H9 (cell line): Measurements from ENCODE around the gene SRPK3. TPM values are rescaled to one million over a fixed set of nuclear protein-coding genes. Genes with fewer than 3 reads are reported as not detected.

Source experiments
- DNase-seq: peaks from one replicate; pipeline ENCODE4 v3.0.0-alpha.2; 2017
- H2AFZ ChIP-seq: one replicate; pipeline ENCODE4 v1.6.1; 2013; ENCODE audit warnings: mild to moderate bottlenecking, low read length, control low read depth, moderate library complexity
- H2AK5ac ChIP-seq: 2 replicates; pipeline ENCODE4 v1.6.1; 2013; ENCODE audit warnings: low read length, control low read depth, mixed read lengths; ENCODE audit not compliant: insufficient read length
- H2BK120ac ChIP-seq: one replicate; pipeline ENCODE4 v1.6.1; 2013; ENCODE audit warnings: low read depth, mild to moderate bottlenecking, low read length, control low read depth, inconsistent platforms; ENCODE audit not compliant: poor library complexity, severe bottlenecking
- H2BK12ac ChIP-seq: 2 replicates; pipeline ENCODE4 v1.6.1; 2013; ENCODE audit warnings: low read length, control low read depth, mixed read lengths, low read depth; ENCODE audit not compliant: insufficient read length
- H2BK15ac ChIP-seq: 2 replicates; pipeline ENCODE4 v1.6.1; 2013; ENCODE audit warnings: low read depth, low read length, control low read depth
- H2BK20ac ChIP-seq: one replicate; pipeline ENCODE4 v1.6.1; 2013; ENCODE audit warnings: low read depth, mild to moderate bottlenecking, low read length, control low read depth, inconsistent platforms; ENCODE audit not compliant: poor library complexity, severe bottlenecking
- H2BK5ac ChIP-seq: 2 replicates; pipeline ENCODE4 v1.6.1; 2013; ENCODE audit warnings: low read length, control low read depth, mixed read lengths; ENCODE audit not compliant: insufficient read length
- H3K14ac ChIP-seq: 2 replicates; pipeline ENCODE4 v1.6.1; 2013; ENCODE audit warnings: low read length, control low read depth; ENCODE audit not compliant: insufficient read depth
- H3K18ac ChIP-seq: 2 replicates; pipeline ENCODE4 v1.6.1; 2013; ENCODE audit warnings: low read depth, mild to moderate bottlenecking, mixed read lengths, low read length, control low read depth; ENCODE audit not compliant: insufficient read length
- H3K23ac ChIP-seq: 2 replicates; pipeline ENCODE4 v1.6.1; 2013; ENCODE audit warnings: low read length, control low read depth, mixed read lengths, low read depth; ENCODE audit not compliant: insufficient read length
- H3K23me2 ChIP-seq: 2 replicates; pipeline ENCODE4 v1.6.1; 2013; ENCODE audit warnings: low read depth, mild to moderate bottlenecking, mixed read lengths, low read length, control low read depth; ENCODE audit not compliant: insufficient read length, poor library complexity, severe bottlenecking
- H3K27ac ChIP-seq: 2 replicates; pipeline ENCODE4 v1.5.1; 2013; ENCODE audit warnings: low read length, control low read depth, mixed read lengths, low read depth; ENCODE audit not compliant: insufficient read length
- H3K27me3 ChIP-seq: 2 replicates; pipeline ENCODE4 v1.6.1; 2013; ENCODE audit warnings: low read length, control low read depth, inconsistent platforms; ENCODE audit not compliant: insufficient read depth
- H3K4ac ChIP-seq: 2 replicates; pipeline ENCODE4 v1.6.1; 2013; ENCODE audit warnings: low read depth, mild to moderate bottlenecking, control low read depth, inconsistent platforms, low read length, moderate library complexity
- H3K4me1 ChIP-seq: 2 replicates; pipeline ENCODE4 v1.6.1; 2013; ENCODE audit warnings: low read length, control low read depth, inconsistent platforms; ENCODE audit not compliant: insufficient read depth
- H3K4me2 ChIP-seq: 2 replicates; pipeline ENCODE4 v1.6.1; 2013; ENCODE audit warnings: low read length, control low read depth, mixed read lengths; ENCODE audit not compliant: insufficient read length, insufficient read depth
- H3K56ac ChIP-seq: 2 replicates; pipeline ENCODE4 v1.6.1; 2013; ENCODE audit warnings: low read depth, mild to moderate bottlenecking, mixed read lengths, low read length, control low read depth; ENCODE audit not compliant: insufficient read length
- H3K79me1 ChIP-seq: 2 replicates; pipeline ENCODE4 v1.6.1; 2013; ENCODE audit warnings: low read depth, mild to moderate bottlenecking, moderate library complexity, low read length, control low read depth, inconsistent platforms; ENCODE audit not compliant: insufficient read depth, poor library complexity, severe bottlenecking
- H3K79me2 ChIP-seq: 2 replicates; pipeline ENCODE4 v1.6.1; 2013; ENCODE audit warnings: low read length, control low read depth, inconsistent platforms; ENCODE audit not compliant: insufficient read depth
- H3K9ac ChIP-seq: 2 replicates; pipeline ENCODE4 v1.6.1; 2013; ENCODE audit warnings: low read length, control low read depth, mixed read lengths; ENCODE audit not compliant: insufficient read length; ENCODE audit errors: extremely low read depth
- H3K9me3 ChIP-seq: one replicate; pipeline ENCODE4 v1.6.1; 2013; ENCODE audit warnings: low read depth, low read length, inconsistent platforms; ENCODE audit not compliant: control insufficient read depth
- H3T11ph ChIP-seq: one replicate; pipeline ENCODE4 v1.6.1; 2013; ENCODE audit warnings: mild to moderate bottlenecking, low read length, control low read depth, inconsistent platforms
- H4K20me1 ChIP-seq: one replicate; pipeline ENCODE4 v1.6.1; 2013; ENCODE audit not compliant: control insufficient read depth, insufficient read length, insufficient read depth
- H4K5ac ChIP-seq: 2 replicates; pipeline ENCODE4 v1.6.1; 2013; ENCODE audit warnings: low read depth, mild to moderate bottlenecking, mixed read lengths, low read length, control low read depth; ENCODE audit not compliant: insufficient read length
- H4K8ac ChIP-seq: replicated peaks from 2 replicates; pipeline ENCODE4 v1.6.1; 2013; ENCODE audit warnings: low read length, control low read depth, mixed read lengths, low read depth; ENCODE audit not compliant: insufficient read length
- H4K91ac ChIP-seq: 2 replicates; pipeline ENCODE4 v1.6.1; 2013; ENCODE audit warnings: low read depth, mild to moderate bottlenecking, moderate library complexity, mixed read lengths, low read length, control low read depth; ENCODE audit not compliant: insufficient read length
- H3K27ac Mint-ChIP-seq, 3 experiments: 2 replicates in 2 of 3; 3 replicates in 1 of 3; pipeline ENCODE4 v1.8.0; 2020 to 2021; ENCODE audit warnings: mixed read lengths in 3 of 3, mild to moderate bottlenecking in 1 of 3, moderate library complexity in 1 of 3
- H3K27me3 Mint-ChIP-seq: 2 replicates; pipeline ENCODE4 v1.8.0; 2021; ENCODE audit warnings: low read depth, mild to moderate bottlenecking, moderate library complexity, mixed read lengths
- H3K36me3 Mint-ChIP-seq, 3 experiments: 2 replicates in 2 of 3; 3 replicates in 1 of 3; pipeline ENCODE4 v1.8.0; 2020 to 2021; ENCODE audit warnings: low read depth in 3 of 3, mixed read lengths in 3 of 3; ENCODE audit not compliant: insufficient read depth in 1 of 3
- H3K4me1 Mint-ChIP-seq, 2 experiments: 2 replicates each; pipeline ENCODE4 v1.8.0; 2020; ENCODE audit warnings: mixed read lengths in 2 of 2
- H3K4me3 Mint-ChIP-seq, 2 experiments: 2 replicates in 1 of 2; 3 replicates in 1 of 2; pipeline ENCODE4 v1.8.0; 2020 to 2021; ENCODE audit warnings: mild to moderate bottlenecking in 2 of 2, mixed read lengths in 2 of 2, moderate library complexity in 1 of 2
- H3K9me3 Mint-ChIP-seq, 2 experiments: 2 replicates in 1 of 2; 3 replicates in 1 of 2; pipeline ENCODE4 v1.8.0; 2020; ENCODE audit warnings: mild to moderate bottlenecking in 2 of 2, mixed read lengths in 2 of 2, moderate library complexity in 1 of 2
- CTCF ChIP-seq: fragments of 200-600 bp; sonication (generic); conservative IDR thresholded peaks from 3 replicates; pipeline ENCODE4 v1.8.0; 2021; ENCODE audit warnings: antibody characterized with exemption, mild to moderate bottlenecking
- WGBS: extraction: QIAGEN DNeasy Blood & Tissue Kit; methylation state at CpG from one replicate; pipeline ENCODE4 v1.1.7; 2013; ENCODE audit warnings: missing lambda C conversion rate, low lambda C conversion rate, mixed read lengths; ENCODE audit not compliant: insufficient read length; ENCODE audit errors: extremely low coverage; 5-methylcytosine and 5-hydroxymethylcytosine counted together
- total RNA-seq: library from RNA; stranded (reverse); gene quantifications from 2 replicates; pipeline ENCODE4 v1.2.1, GENCODE V29; 2021

Gene SRPK3
- total RNA-seq, 1 experiment from 2014 or later: not detected

GRCh38 chrX:153794897-153795816, 14.3 kb downstream of the SRPK3 start:
- no peak for TF ChIP-seq CTCF
- H3K9me3 Mint-ChIP-seq: peaks cover 54 to 73% of the 10 kb centered on the region in 2 experiments
- H3K79me2 ChIP-seq: peaks cover 4% of the 10 kb centered on the region; the same call in 1 of the 2 replicates

More at GRCh38 chrX:153794897-153795816, 14.3 kb downstream of the SRPK3 start:
- Histone ChIP-seq H4K8ac (no peak overlapping the region), H3K79me1 (no peaks in the 10 kb centered on the region), H3K27me3 (no peaks in the 10 kb centered on the region), H4K20me1 (no peaks in the 10 kb centered on the region), H2BK12ac (no peak overlapping the region), H3K9me3 (peaks cover 40% of the 10 kb centered on the region), H4K91ac (no peak overlapping the region), H2BK20ac (no peak overlapping the region), H3K23ac (no peak overlapping the region), H2BK15ac (no peak overlapping the region), H3K23me2 (peaks cover 4% of the 10 kb centered on the region), H2BK120ac (no peak overlapping the region), H3K4me2 (peak overlapping the region; percentile 51), H3K18ac (no peak overlapping the region), H2BK5ac (no peak overlapping the region), H3K4ac (no peak overlapping the region), H3K27ac (no peak overlapping the region), H3K4me1 (no peaks in the 10 kb centered on the region), H3T11ph (no peak overlapping the region), H3K14ac (0 out of 2 replicates have a peak overlapping the region, but pooled peaks have one; percentile 7), H2AK5ac (no peak overlapping the region), H2AFZ (no peak overlapping the region), H3K9ac (peak overlapping the region; percentile 14), H4K5ac (no peak overlapping the region), H3K56ac (no peak overlapping the region)
- peak overlapping the region; percentile 87 to 93 for H3K4me3 Mint-ChIP-seq
- H3K27me3 Mint-ChIP-seq: no peaks in the 10 kb centered on the region; the same call in 1 of the 2 replicates
- H3K27ac Mint-ChIP-seq: peak overlapping the region in 1 of 3 experiments; percentile 96; a peak in 3 of 7 replicates
- no CpG with 5 or more reads among the region's 47 CpGs for WGBS
- no peak for DNase-seq
- H3K4me1 Mint-ChIP-seq: peaks cover 7 to 12% of the 10 kb centered on the region in 2 experiments; a peak in 3 of 4 replicates
- H3K36me3 Mint-ChIP-seq: peaks cover 31 to 42% (median 36%) of the 10 kb centered on the region in 3 experiments
